MM.1S (cell line): Measurements from ENCODE around the gene LILRA6.
"Not testable (repeated sequence)": the region's sequence is repeated elsewhere in the genome, so short reads cannot be mapped to it uniquely, and the experiment has no call there.

ENCODE experiments used
- CTCF ChIP-seq: fragments of 300-600 bp; sonication (generic); IDR thresholded peaks from 2 replicates; pipeline ENCODE4 v1.5.1; 2016; ENCODE audit warnings: antibody characterized with exemption, low read length, mixed read lengths
- EZH2 ChIP-seq: fragments of 300-600 bp; sonication (generic); optimal IDR thresholded peaks from 2 replicates; pipeline ENCODE3; 2017; ENCODE audit warnings: low read depth, mild to moderate bottlenecking, antibody characterized with exemption, low read length, mixed read lengths

GRCh38 chr19:54242234-54242633 is 356 bp downstream of the LILRA6 start:
- not testable (repeated sequence) for TF ChIP-seq CTCF, EZH2
